ENCODE results near the gene DCLRE1C.

DNA sequence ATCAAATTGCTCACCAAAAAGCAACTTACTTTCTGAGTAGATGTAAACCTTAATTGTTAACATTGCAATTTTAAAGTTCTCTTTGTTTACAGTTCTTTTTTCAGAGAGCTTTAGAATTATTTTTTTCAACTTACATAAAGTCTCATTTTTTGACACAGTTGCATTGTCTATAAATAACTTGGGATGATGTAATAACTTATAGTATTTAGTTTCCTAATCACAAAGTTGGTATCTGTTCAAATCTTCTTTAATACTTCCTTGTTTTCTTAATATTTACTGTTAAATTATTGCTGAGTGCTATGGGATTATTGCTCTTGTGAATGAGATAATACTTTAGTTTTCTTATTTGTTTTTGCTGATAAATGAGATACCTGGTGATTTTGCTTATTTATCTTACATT lies 94.1 kb downstream of the DCLRE1C start:
- TF ChIP-seq, protein P1, sequence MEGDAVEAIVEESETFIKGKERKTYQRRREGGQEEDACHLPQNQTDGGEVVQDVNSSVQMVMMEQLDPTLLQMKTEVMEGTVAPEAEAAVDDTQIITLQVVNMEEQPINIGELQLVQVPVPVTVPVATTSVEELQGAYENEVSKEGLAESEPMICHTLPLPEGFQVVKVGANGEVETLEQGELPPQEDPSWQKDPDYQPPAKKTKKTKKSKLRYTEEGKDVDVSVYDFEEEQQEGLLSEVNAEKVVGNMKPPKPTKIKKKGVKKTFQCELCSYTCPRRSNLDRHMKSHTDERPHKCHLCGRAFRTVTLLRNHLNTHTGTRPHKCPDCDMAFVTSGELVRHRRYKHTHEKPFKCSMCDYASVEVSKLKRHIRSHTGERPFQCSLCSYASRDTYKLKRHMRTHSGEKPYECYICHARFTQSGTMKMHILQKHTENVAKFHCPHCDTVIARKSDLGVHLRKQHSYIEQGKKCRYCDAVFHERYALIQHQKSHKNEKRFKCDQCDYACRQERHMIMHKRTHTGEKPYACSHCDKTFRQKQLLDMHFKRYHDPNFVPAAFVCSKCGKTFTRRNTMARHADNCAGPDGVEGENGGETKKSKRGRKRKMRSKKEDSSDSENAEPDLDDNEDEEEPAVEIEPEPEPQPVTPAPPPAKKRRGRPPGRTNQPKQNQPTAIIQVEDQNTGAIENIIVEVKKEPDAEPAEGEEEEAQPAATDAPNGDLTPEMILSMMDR (IDR thresholded peaks at IDR 0.05) = no peak
- no peak for TF ChIP-seq POLR2A (IDR thresholded peaks at IDR 0.05)
